Activated T-cell treated with anti-CD3 and anti-CD28 coated beads, Interleukin-2, amount 50 U/mL, for 4 hours (primary cell): ENCODE measurements around the gene GJA1. TPM values are rescaled to one million over a fixed set of nuclear protein-coding genes. Genes with fewer than 3 reads are reported as not detected.
"Not testable (repeated sequence)": the region's sequence is repeated elsewhere in the genome, so short reads cannot be mapped to it uniquely, and the experiment has no call there.

Experiments used
- ATAC-seq, 2 donors: fragments of 200-7000 bp; cut with Tn5 transposase; one replicate each; pipeline ENCODE4 v1.10.0; 2021
- DNase-seq: peaks from one replicate; pipeline ENCODE4 v3.0.0-alpha.2; 2020
- H3K27me3 Mint-ChIP-seq: one replicate; pipeline ENCODE4 v1.8.0; 2021; ENCODE audit warnings: low read depth, mixed read lengths
- H3K36me3 Mint-ChIP-seq: one replicate; pipeline ENCODE4 v1.8.0; 2022; ENCODE audit warnings: mixed read lengths; ENCODE audit not compliant: insufficient read depth
- H3K4me1 Mint-ChIP-seq: one replicate; pipeline ENCODE4 v1.8.0; 2021; ENCODE audit warnings: low read depth, mixed read lengths
- H3K4me3 Mint-ChIP-seq: one replicate; pipeline ENCODE4 v1.8.0; 2021; ENCODE audit warnings: mild to moderate bottlenecking, moderate library complexity, mixed read lengths
- H3K9me3 Mint-ChIP-seq: one replicate; pipeline ENCODE4 v1.8.0; 2021; ENCODE audit warnings: mixed read lengths
- total RNA-seq, 3 donors: library from RNA; stranded (reverse); gene quantifications; one replicate each; pipeline ENCODE4 v1.2.1, GENCODE V29; 2021

Gene GJA1
- total RNA-seq, 3 donors from 2014 or later, result 0.50 to 0.66 (median 0.65) TPM

GRCh38 chr6:121428872-121429756 is 6.3 kb upstream of the GJA1 start:
- H3K4me3 Mint-ChIP-seq, result no peak overlapping the region
- no peaks in the 10 kb centered on the region for H3K9me3 Mint-ChIP-seq
- H3K27me3 Mint-ChIP-seq, result no peaks in the 10 kb centered on the region
- ATAC-seq, result no peak
- DNase-seq, result no peak
- peaks cover 2% of the 10 kb centered on the region for H3K4me1 Mint-ChIP-seq
- no peaks in the 10 kb centered on the region for H3K36me3 Mint-ChIP-seq

DNA sequence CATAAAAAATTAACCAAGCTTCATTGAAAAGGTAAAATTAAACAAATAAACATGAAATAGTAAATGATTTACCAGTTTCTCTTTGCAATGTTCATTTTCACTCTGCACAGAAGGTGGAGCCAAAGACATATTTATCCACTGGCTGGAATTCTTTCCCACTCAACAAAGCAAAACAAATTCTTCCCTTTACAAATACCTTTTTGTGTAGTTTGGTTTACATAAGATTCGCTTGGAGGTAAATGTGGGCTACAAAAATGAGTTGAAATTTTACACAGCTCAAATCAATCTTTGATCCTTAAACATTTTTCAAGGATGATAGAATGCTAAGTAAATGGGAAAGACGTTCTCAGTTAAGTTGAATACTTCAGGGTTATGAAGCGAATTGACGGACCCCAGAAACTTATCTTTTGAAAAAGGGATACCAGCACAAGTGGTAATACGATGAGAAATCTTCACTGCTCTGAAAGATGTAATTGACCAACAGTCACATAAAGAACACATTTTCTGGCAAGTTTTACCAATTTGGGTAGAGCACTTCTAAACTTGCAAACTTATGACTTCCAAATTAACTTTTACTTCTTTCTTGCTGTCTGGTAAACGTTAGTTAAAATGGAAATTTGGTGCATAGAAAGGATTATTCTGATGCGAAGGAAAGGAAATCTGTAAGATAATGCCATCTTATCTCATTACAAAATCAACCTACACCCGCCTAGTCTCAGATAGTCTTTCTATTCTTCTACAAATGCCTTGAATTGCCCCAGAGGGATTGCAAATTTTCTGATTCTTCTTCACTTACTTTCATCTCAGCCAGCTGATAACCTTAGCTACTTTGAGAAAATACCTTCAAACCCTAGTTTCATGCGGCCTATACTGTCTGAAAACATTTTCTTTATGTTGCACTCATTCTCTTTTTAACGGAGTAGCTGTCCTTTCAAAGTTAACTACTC is 4.7 kb upstream of the GJA1 start:
- H3K9me3 Mint-ChIP-seq, result no peaks in the 10 kb centered on the region
- H3K4me1 Mint-ChIP-seq, result peaks cover 2% of the 10 kb centered on the region
- peaks cover 5% of the 10 kb centered on the region for H3K27me3 Mint-ChIP-seq
- H3K36me3 Mint-ChIP-seq, result no peaks in the 10 kb centered on the region
- no peak for ATAC-seq
- H3K4me3 Mint-ChIP-seq, result no peak overlapping the region
- DNase-seq, result no peak

DNA sequence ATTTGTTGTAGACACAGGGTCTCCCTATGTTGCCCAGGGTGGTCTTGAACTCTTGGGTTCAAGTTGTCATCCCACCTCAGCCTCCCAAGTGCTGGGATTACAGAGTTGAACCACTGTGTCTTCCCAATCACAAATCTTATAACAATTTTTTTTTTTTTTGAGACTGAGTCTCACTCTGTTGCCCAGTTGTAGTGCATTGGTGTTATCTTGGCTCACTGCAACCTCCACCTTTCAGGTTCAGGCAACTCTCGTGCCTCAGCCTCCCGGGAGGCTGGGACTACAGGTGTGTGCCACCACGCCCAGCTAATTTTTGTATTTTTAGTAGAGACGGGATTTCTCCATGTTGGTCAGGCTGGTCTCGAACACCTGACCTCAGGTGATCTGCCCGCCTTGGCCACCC is 3.7 kb upstream of the GJA1 start:
- not testable (repeated sequence) for DNase-seq, H3K4me3 Mint-ChIP-seq, ATAC-seq, H3K9me3 Mint-ChIP-seq, H3K4me1 Mint-ChIP-seq, H3K36me3 Mint-ChIP-seq
- peaks cover 11% of the 10 kb centered on the region for H3K27me3 Mint-ChIP-seq

DNA sequence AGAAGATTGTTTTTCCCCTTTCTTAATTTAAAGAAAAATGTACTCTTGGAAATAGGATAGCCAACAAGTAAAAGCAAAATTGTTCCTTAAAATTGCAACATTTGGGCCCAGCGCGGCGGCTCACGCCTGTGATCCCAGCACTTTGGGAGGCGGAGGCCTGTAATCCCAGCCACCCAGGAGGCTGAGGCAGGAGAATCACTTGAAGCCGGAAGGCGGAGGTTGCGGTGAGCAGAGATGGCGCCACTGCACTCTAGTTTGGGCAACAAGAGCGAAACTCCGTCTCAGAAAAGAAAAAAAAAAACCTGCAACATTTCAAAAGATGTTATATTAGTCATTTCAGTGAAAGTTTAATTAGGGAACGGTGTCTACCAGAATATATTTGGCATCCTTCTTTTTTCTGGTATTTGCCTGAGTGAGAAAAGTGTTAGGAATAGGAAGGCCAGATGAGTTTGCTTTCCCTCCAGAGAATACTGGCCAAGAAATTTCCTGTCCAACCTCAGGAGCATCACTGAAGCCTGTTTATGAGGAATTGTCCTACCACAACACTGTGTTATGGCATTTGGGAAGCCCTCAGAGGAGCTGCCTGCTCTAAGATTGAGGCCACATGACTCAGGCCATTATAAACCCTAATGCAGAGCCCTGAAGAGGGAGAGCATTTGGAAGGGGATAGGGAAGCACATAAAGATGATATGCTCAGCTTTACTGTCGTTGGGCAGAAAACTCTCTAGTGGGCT is 1.2 kb upstream of the GJA1 start:
- H3K4me1 Mint-ChIP-seq, result peaks cover 20% of the 10 kb centered on the region
- no peaks in the 10 kb centered on the region for H3K36me3 Mint-ChIP-seq
- no peak overlapping the region for H3K4me3 Mint-ChIP-seq
- peaks cover 25% of the 10 kb centered on the region for H3K27me3 Mint-ChIP-seq
- ATAC-seq (no peak), DNase-seq (no peak)
- no peaks in the 10 kb centered on the region for H3K9me3 Mint-ChIP-seq

- peaks cover 32% of the 10 kb centered on the region for H3K27me3 Mint-ChIP-seq
- no peaks in the 10 kb centered on the region for H3K36me3 Mint-ChIP-seq
- no peak for DNase-seq
- H3K9me3 Mint-ChIP-seq, result no peaks in the 10 kb centered on the region
- no peak for ATAC-seq
- peak overlapping the region; percentile 77 for H3K4me3 Mint-ChIP-seq
- peaks cover 18% of the 10 kb centered on the region for H3K4me1 Mint-ChIP-seq
Measured at GRCh38 chr6:121436274-121436857, 920 bp downstream of the GJA1 start.

DNA sequence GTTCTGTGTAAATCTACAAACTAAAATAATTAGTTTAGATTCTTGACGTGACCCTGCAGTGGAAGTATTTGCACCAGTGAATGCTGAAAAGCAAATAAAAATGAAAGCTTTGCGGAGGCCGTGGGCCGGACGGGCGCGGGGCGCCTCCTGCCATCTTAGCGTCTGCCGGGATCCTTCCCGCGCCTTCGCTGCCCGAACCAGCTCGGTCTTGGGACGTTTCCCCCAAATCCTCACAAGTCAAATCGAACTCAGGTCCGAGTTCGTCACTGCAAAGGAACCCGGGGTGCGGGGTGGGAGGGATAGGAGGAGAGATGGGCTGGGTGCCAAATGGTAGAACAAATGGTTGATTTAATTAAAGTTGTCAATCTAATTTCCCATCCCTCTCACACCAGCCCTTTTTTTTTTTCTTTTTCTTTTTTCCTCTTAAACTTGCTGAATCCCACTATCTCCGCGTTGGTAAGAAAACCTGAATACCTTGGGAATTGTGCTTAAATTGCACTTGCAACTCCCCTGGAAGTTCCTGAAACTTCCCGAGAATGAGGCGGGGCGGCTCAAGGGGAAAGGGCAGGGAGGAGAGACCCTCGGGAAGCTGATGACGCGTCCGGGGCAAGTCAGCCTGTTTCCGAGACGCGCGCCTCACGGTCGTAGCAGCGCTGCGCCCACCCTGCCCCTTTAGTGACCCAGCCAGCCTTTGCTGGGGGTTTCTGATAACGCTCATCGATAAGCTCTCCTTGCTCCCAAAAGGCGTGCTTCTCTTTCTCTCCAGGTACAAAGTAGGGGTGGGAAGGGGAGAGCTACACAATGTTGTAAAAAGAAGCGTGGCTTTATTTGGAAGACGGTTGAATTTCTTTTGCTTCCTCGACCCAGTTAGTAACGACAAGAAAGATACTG is 1.8 kb downstream of the GJA1 start:
- Mint-ChIP-seq H3K27me3 (peaks cover 32% of the 10 kb centered on the region), H3K4me1 (peaks cover 18% of the 10 kb centered on the region), H3K36me3 (no peaks in the 10 kb centered on the region), H3K4me3 (peak overlapping the region; percentile 77), H3K9me3 (no peaks in the 10 kb centered on the region)
- peak in 1 of 2 donors; percentile 28 for ATAC-seq
- DNase-seq, result no peak

DNA sequence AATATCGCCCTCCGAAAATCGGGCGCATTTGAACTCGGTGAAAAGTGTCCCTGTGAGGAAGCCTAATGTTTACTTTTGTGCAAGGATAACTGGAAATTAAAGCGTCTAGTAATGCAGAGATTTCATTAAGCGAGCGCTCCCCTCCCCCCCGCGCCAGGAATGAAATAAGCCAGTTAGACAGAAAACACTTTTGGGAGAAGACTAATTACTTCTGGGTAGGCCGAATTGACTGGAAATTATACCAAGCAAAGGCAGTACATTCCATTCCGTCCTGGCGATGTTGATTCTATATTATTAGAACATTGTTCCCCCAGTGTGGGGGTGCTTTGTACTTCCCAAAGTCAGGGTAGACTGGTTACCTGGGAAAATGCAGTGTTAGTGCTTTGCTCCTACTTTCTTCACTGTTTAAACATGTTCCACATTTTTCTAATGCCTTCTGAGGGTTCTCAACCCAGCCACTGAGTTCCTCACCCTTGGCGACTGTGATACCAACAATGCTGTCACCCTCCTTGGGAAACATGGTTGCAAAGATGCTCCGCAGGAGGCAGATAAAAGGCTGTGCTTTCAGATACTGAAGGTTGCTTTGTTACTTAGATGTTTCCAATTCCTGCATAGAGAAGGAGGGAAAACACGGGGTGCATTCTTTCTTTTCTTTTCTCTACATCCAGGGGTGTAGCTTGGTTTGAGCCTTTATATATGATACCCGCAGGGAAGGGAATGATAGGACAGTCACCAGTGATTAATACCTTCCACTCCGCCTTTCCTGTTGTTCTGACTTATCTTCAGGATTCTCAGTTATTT is 2.6 kb downstream of the GJA1 start:
- Mint-ChIP-seq H3K27me3 (peaks cover 32% of the 10 kb centered on the region), H3K36me3 (no peaks in the 10 kb centered on the region), H3K4me3 (peak overlapping the region; percentile 77), H3K4me1 (peaks cover 18% of the 10 kb centered on the region), H3K9me3 (no peaks in the 10 kb centered on the region)
- DNase-seq (no peak), ATAC-seq (no peak)

GRCh38 chr6:121438869-121439268 is 3.4 kb downstream of the GJA1 start:
- DNase-seq, result no peak
- peaks cover 18% of the 10 kb centered on the region for H3K4me1 Mint-ChIP-seq
- H3K4me3 Mint-ChIP-seq, result no peak overlapping the region
- peaks cover 32% of the 10 kb centered on the region for H3K27me3 Mint-ChIP-seq
- no peak for ATAC-seq
- H3K36me3 Mint-ChIP-seq, result no peaks in the 10 kb centered on the region
- no peaks in the 10 kb centered on the region for H3K9me3 Mint-ChIP-seq

DNA sequence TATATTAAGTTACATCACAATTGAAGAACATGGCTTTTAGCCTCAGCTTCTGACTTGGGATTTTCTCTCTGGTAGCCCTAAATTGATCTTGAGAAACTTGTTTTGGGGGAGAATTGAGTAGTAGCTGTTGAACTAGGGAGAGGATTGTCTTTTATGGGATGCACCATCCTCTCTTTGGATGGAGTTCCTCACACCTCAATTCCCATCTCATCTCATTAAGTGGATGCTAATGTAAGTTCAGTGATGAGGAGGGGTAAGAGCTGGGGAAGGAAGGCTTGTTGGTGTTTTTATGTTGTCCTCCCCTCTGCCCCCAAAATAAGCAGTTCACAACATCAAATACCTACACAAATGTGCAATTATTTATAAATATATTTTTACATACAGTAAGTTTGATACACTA is 4.0 kb downstream of the GJA1 start:
- H3K9me3 Mint-ChIP-seq, result no peaks in the 10 kb centered on the region
- DNase-seq (no peak), ATAC-seq (no peak)
- peaks cover 18% of the 10 kb centered on the region for H3K4me1 Mint-ChIP-seq
- H3K36me3 Mint-ChIP-seq, result no peaks in the 10 kb centered on the region
- no peak overlapping the region for H3K4me3 Mint-ChIP-seq
- H3K27me3 Mint-ChIP-seq, result peaks cover 32% of the 10 kb centered on the region

DNA sequence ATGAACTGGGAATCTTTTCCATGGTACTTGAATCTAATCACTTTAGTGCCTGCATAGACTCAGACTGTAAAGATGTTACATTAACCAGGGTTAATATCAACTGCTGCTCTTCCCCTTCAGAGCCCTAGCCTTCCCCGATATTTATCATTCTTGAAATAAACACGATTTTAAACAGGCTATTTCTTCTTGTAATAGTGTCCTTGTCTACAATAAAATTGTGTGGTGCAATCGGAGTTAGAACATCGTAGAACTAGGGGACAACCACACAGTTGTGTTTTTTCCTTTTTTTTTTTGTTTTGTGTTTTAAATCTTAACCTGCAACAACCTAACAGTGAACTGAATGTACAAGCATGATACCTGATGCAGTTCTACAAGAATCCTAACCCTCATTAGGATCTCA is 4.5 kb downstream of the GJA1 start:
- no peaks in the 10 kb centered on the region for H3K36me3 Mint-ChIP-seq
- peaks cover 32% of the 10 kb centered on the region for H3K27me3 Mint-ChIP-seq
- DNase-seq, result no peak
- ATAC-seq, result no peak
- no peak overlapping the region for H3K4me3 Mint-ChIP-seq
- H3K9me3 Mint-ChIP-seq, result no peaks in the 10 kb centered on the region
- peaks cover 18% of the 10 kb centered on the region for H3K4me1 Mint-ChIP-seq

DNA sequence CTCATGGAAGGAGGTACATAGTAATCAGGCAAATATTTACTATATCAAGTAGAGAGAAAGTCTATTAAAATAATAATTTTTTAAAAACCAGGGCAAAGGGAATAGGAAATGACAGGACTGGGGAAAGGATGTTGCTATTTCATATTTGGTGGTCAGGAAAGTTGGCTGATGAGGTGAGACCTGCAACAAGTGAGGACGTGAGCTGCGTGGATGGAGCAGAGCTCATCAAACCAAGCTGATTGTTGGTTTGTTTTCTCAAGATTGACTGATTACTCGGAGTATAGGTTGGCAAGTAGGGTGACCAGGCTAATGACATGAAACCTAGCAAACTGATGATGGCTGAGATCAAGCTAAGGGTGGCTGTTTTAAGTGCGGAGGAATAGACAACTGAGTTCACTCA is 6.0 kb downstream of the GJA1 start:
- H3K9me3 Mint-ChIP-seq, result no peaks in the 10 kb centered on the region
- DNase-seq, result no peak
- no peaks in the 10 kb centered on the region for H3K36me3 Mint-ChIP-seq
- H3K4me3 Mint-ChIP-seq, result no peak overlapping the region
- peaks cover 26% of the 10 kb centered on the region for H3K27me3 Mint-ChIP-seq
- ATAC-seq, result no peak
- peaks cover 15% of the 10 kb centered on the region for H3K4me1 Mint-ChIP-seq

GRCh38 chr6:121442576-121442975 is 7.1 kb downstream of the GJA1 start:
- DNase-seq, result no peak
- no peak overlapping the region for H3K4me3 Mint-ChIP-seq
- peaks cover 7% of the 10 kb centered on the region for H3K4me1 Mint-ChIP-seq
- H3K36me3 Mint-ChIP-seq, result no peaks in the 10 kb centered on the region
- no peaks in the 10 kb centered on the region for H3K9me3 Mint-ChIP-seq
- peaks cover 20% of the 10 kb centered on the region for H3K27me3 Mint-ChIP-seq
- no peak for ATAC-seq
